Measurements from ENCODE around the gene ZBTB7C. TPM values are rescaled to one million over a fixed set of nuclear protein-coding genes. Genes with fewer than 3 reads are reported as not detected.

Gene ZBTB7C
- total and polyA plus RNA-seq, 8 donors = 1.7 to 8.7 (median 2.7) TPM

DNA sequence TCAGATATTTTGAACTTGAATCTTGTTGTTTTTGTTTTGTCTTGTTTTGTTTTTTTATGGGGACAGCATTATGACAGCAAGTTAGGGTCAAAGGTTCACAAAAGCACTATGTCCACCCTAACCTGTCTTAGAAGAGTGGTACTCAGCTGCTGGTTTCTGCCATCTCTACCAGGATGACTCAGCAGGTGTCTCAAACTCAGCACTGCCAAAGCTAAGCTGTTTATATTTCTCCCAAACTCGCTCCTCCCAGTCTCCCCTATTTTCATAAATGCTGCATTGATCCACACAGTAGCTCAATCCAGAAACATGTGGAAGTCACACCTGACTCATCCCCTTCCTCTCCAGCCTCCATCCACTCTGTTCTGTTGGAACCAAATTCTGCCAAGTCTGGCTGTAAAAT is 134.9 kb downstream of the ZBTB7C start:
- intact Hi-C loops (cut with DNase I) = no loop called here
- no peak overlapping the region for H3K4me3 ChIP-seq
- H3K27me3 ChIP-seq = no peaks in the 10 kb centered on the region
- no peaks in the 10 kb centered on the region for H3K36me3 ChIP-seq
- ATAC-seq (no peak), DNase-seq (no peak)
- H3K4me1 ChIP-seq = no peaks in the 10 kb centered on the region
- H3K27ac ChIP-seq = no peak overlapping the region
- no peaks in the 10 kb centered on the region for H3K9me3 ChIP-seq
- TF ChIP-seq, protein P1, sequence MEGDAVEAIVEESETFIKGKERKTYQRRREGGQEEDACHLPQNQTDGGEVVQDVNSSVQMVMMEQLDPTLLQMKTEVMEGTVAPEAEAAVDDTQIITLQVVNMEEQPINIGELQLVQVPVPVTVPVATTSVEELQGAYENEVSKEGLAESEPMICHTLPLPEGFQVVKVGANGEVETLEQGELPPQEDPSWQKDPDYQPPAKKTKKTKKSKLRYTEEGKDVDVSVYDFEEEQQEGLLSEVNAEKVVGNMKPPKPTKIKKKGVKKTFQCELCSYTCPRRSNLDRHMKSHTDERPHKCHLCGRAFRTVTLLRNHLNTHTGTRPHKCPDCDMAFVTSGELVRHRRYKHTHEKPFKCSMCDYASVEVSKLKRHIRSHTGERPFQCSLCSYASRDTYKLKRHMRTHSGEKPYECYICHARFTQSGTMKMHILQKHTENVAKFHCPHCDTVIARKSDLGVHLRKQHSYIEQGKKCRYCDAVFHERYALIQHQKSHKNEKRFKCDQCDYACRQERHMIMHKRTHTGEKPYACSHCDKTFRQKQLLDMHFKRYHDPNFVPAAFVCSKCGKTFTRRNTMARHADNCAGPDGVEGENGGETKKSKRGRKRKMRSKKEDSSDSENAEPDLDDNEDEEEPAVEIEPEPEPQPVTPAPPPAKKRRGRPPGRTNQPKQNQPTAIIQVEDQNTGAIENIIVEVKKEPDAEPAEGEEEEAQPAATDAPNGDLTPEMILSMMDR (IDR thresholded peaks at IDR 0.05) = no peak

GRCh38 chr18:48270929-48271328 is 138.3 kb downstream of the ZBTB7C start:
- DNase-seq = no peak
- H3K36me3 ChIP-seq = no peaks in the 10 kb centered on the region
- H3K27ac ChIP-seq = no peak overlapping the region
- intact Hi-C loops (cut with DNase I) = no loop called here
- no peak for ATAC-seq
- no peaks in the 10 kb centered on the region for H3K4me1 ChIP-seq
- TF ChIP-seq, protein P1 (IDR thresholded peaks at IDR 0.05) = no peak
- no peaks in the 10 kb centered on the region for H3K27me3 ChIP-seq
- H3K9me3 ChIP-seq = no peaks in the 10 kb centered on the region
- H3K4me3 ChIP-seq = no peak overlapping the region

GRCh38 chr18:48265328-48265727 is 143.9 kb downstream of the ZBTB7C start:
- H3K4me3 ChIP-seq = no peak overlapping the region
- no peaks in the 10 kb centered on the region for H3K36me3 ChIP-seq
- intact Hi-C loops (cut with DNase I) = no loop called here
- TF ChIP-seq, protein P1 (IDR thresholded peaks at IDR 0.05) = no peak
- H3K27me3 ChIP-seq = no peaks in the 10 kb centered on the region
- H3K9me3 ChIP-seq = no peaks in the 10 kb centered on the region
- DNase-seq (no peak), ATAC-seq (no peak)
- no peaks in the 10 kb centered on the region for H3K4me1 ChIP-seq
- H3K27ac ChIP-seq = no peak overlapping the region

- H3K27me3 ChIP-seq = no peaks in the 10 kb centered on the region
- ATAC-seq (no peak), DNase-seq (no peak)
- no peaks in the 10 kb centered on the region for H3K4me1 ChIP-seq
- TF ChIP-seq, protein P1 (IDR thresholded peaks at IDR 0.05) = no peak
- no peak overlapping the region for H3K4me3 ChIP-seq
- intact Hi-C loops (cut with DNase I) = no loop called here
- no peaks in the 10 kb centered on the region for H3K36me3 ChIP-seq
- H3K27ac ChIP-seq = no peak overlapping the region
- no peaks in the 10 kb centered on the region for H3K9me3 ChIP-seq
Measured at GRCh38 chr18:48263914-48264902, 145.0 kb downstream of the ZBTB7C start.

- Histone ChIP-seq H3K27ac (no peak overlapping the region), H3K27me3 (no peaks in the 10 kb centered on the region), H3K9me3 (no peaks in the 10 kb centered on the region), H3K4me1 (no peaks in the 10 kb centered on the region), H3K36me3 (no peaks in the 10 kb centered on the region), H3K4me3 (no peak overlapping the region)
- ATAC-seq (no peak), DNase-seq (no peak)
- intact Hi-C loops (cut with DNase I) = no loop called here
- TF ChIP-seq, protein P1 (IDR thresholded peaks at IDR 0.05) = no peak
Measured at GRCh38 chr18:48263192-48263853, 145.9 kb downstream of the ZBTB7C start.

All from left lung (tissue), 10 donors.